ENCODE results near the gene FNDC3B.
A peak's percentile ranks its signal among the peaks of the same experiment; 100 is the strongest.

FNDC3B gene

DNA sequence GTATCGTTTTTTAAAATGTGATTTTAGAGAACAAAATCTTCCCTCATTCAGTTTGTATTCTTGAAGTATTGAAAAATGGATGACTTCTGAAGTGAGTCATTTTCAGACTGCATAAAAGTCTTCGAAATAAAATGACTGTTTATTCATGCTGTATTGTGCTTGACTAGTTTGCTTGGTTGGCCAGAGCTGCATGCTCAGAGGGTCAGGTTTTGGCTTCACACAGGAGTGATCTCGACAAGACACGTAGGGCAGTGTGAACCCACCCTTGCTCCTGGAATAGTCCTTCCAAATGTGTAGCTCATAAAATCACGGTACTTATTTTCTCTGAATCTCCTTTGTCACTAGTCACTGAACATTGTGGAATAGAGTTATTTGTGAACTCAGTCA is 73.3 kb downstream of the FNDC3B start:
- DNase-seq: no peak

- no peak for DNase-seq
Measured at GRCh38 chr3:172113710-172114109, 74.3 kb downstream of the FNDC3B start.

DNA sequence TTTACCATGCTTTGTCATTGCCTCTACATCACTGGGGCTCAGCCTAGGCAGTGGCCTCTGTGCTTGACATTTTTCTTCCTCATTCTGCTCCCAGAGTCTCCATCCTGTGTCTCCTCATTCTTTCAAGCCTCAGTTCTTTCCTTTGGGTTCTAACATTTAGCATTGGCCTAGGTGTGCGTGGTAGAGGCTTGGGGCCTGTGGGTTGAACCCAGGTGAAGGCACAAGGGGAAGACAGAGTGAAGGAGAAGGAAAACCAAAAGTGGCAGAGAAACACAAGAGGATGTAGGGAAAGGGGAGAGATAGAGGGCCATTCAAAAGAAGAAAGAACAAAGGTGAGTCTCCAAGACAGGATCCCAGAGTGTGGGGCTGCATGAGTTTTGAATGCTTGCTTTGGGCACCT is 75.7 kb downstream of the FNDC3B start:
- DNase-seq: no peak

DNA sequence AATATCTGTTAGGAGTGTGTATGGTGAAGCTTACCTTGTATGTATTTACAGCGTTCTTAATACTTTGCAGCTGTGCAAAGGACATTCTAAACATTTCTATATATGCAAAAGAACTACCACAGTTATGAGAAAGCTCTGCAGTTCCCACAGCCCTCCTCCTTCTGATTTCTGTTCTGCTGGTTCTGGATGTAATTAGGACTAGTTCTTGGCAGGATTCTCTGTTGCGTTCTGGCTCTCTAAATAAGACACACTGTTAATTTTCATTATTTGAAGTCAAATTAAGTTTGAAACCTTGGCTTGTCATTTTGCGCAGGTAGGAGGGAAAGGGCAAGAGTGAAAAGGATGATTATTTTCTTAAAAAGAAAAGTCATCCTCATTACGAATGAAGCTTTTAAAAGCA is 76.4 kb downstream of the FNDC3B start:
- peak in 1 of 51 donors; percentile 19 for DNase-seq

GRCh38 chr3:172118019-172118418 is 78.6 kb downstream of the FNDC3B start:
- no peak for DNase-seq

DNA sequence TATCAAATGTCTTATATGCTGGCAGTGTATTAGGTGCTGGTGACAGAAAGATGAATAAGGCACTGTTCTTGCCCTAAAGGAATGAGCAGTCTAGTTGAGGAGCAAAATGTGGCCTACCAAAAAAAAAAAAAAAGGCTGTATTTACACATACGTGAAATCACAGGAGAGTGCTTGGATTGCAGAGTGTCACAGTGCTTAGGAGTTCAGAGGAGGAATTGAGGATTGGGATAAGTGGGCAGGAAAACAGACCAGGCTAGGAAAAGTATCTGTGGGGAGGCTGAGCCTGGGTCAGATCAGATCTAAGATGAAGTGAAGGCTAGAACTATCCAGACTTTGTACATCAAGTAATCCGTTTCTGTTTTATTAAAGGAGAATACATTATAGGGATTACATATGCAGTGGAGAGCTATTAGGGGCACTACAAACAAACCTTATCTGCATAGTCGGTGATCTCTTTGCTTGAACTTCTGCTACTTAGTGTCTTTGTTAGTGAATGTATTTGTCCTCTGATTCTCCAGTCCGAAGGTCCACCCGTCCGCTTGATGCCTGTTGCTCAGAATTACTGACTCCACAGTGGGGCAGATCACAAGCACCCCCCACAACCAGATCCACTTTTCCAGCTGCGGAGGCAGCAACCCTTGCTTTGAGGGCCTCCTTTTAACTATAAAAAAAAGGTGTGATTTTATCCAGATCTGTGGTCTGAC is 80.0 kb downstream of the FNDC3B start:
- no peak for DNase-seq

DNA sequence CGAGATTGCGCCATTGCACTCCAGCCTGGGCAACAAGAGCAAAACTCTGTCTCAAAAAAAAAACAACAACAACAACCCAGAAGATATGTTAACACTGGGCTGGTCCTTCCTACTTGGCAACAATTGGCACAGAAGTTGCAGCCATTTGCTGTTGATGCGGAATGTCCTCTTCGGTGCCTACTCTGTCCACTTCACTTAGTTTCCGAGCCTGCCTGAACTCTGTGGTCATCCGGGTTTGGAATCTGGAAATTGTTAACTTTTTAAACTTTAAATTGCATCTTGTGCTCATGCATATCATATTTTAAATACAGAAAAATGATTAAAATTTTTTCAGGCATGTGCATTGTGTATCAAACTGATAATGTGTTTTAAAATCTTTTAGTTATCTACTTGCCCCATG is 81.5 kb downstream of the FNDC3B start:
- DNase-seq: no peak

GRCh38 chr3:172121981-172122380 is 82.6 kb downstream of the FNDC3B start:
- DNase-seq: no peak

DNA sequence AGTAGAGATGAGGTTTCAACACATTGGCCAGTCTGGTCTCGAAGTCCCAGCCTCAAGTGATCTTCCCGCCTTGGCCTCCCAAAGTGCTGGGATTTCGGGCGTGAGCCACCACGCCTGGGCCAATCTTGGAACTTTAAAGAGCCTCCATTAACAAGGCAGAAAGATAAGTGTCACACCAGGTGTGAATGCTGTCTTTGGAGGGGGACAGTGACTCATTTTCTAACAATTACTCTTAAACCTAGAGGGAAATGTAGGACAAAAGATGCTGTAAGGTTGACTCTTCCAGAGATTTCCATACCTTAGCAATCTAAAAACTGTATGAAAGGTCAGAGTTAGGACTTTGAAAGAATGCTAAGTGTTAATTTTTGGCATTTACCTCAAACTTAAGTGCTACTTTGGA is 84.9 kb downstream of the FNDC3B start:
- DNase-seq: no peak

GRCh38 chr3:172125053-172125452 is 85.7 kb downstream of the FNDC3B start:
- DNase-seq: no peak

DNA sequence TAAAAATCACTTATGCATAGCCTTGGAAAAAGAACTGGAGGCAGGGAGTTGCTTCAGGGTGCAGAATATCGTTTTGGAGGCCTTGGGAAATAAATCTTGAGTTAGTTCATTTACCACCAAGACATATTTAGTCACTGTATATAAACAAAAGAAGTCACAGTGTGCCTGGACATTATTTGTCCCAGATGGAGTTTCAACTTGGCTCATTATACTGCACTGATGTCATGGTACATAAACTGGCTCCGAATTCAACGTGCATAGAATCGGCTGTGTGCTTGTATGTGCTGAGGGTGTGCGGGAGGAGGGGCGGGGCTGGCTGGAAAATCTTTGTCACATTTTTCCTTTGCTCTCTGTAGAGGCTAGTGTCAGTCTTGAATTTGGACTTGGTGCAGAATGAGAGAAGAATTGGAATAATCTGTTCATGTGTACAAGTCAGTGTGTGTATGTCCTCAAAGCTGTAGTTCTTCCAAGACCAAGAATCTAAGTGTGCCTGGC is 86.6 kb downstream of the FNDC3B start:
- peak in 2 of 51 donors; percentile 6 to 14 for DNase-seq

DNA sequence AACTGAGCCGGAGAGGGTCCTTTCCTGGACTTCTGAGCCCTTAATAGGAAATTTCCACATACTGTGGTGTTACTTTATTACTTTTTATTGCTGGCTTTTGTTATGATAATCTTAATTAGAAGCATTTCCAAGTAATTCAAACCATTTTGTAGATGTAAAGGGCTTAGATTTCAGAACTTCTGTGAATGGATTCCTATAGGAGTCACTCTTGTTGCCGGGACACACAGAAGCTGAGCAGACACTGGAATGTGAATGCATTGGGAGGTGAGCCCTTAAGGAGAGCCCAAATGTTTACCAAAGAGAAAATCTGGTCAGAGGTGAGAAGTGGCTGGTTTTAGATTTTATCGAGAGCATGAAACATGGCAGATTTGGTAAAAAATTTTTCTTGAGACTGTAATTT is 87.4 kb downstream of the FNDC3B start:
- DNase-seq: no peak

- DNase-seq: no peak
Measured at GRCh38 chr3:172127141-172127540, 87.8 kb downstream of the FNDC3B start.

- DNase-seq: no peak
Measured at GRCh38 chr3:172127929-172128580, 88.7 kb downstream of the FNDC3B start.

- no peak for DNase-seq
Measured at GRCh38 chr3:172128858-172129257, 89.5 kb downstream of the FNDC3B start.

- no peak for DNase-seq
Measured at GRCh38 chr3:172129498-172129849, 90.1 kb downstream of the FNDC3B start.

- peak in 7 of 51 donors; percentile 3 to 56 (median 30) for DNase-seq
Measured at GRCh38 chr3:172129850-172130716, 90.7 kb downstream of the FNDC3B start.

GRCh38 chr3:172130717-172131050 is 91.3 kb downstream of the FNDC3B start:
- DNase-seq: no peak

DNA sequence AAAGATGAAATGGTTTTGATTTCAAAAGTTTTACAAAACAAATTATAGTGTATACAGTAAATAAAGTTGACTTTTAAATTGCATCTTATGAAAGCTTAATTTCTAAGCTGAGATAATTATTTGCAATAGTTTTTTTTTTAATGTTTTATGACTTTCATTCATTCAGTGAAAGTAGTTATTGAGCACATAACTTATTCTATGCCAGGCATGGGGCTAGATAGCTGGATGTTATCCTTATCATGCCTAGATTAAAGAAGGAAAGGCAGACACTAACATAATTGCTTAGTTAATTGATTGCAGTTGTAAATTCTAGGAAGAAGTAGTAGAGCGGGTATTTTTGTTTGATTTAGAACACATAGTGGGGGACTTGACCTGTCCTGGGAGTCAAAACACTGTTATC is 92.4 kb downstream of the FNDC3B start:
- DNase-seq: no peak

DNA sequence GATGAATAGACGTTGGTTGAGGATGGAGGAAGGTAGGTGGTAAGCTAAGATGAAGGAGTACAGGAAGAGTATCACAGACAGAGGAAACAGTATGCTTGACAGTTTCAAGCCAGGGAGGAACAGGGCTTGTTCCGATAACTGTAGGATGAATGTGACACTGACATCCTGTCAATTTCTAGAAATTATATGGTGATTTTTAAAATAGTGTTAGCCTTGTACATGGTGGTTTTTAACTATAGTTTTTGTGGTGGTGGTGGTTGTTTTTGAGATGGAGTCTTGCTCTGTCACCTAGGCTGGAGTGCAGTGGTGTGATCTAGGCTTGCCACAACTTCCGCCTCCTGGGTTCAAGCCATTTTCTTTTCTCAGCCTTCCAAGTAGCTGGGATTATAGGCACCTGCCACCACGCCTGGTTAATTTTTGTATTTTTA is 92.8 kb downstream of the FNDC3B start:
- no peak for DNase-seq

DNA sequence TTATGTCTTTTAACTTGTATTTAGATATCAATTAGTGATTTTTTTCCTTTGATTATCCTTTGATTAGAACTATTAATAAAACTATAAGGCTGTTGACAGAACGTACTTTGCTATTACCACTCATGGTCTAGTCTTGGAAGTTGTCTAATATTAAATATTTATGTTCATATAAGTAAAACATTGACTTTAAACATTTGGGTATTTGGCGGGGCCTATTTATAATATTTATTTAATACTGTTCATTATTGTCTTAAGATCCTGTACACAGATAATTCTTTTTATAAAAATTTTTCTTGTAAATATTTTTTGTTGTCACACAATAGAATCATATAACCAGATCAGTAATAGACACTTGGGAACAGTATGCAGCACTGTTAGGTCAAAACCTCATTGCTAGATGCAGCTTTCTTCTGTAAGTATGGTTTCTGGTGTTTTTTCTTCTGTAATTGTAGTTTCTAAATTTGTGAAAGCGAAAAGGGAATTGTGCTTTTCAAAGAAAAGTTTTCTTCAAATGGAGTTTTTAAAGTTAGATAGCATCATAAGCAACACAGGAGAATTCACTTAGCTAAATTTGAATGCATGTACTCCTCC is 93.4 kb downstream of the FNDC3B start:
- no peak for DNase-seq

- DNase-seq: no peak
Measured at GRCh38 chr3:172133838-172134237, 94.5 kb downstream of the FNDC3B start.
